NCI-H2196 treated with DMSO at 0.1 percent for 48 hours (cell line): ENCODE measurements around the gene NUCB2.
A peak's percentile ranks its signal among the peaks of the same experiment; 100 is the strongest.
"Not testable (repeated sequence)": the region's sequence is repeated elsewhere in the genome, so short reads cannot be mapped to it uniquely, and the experiment has no call there.

Experiments used
- DNase-seq: peaks from one replicate; lab custom pipeline; 2025; ENCODE audit not compliant: unreplicated experiment; lab: John Stamatoyannopoulos, UW

Gene NUCB2

GRCh38 chr11:17268500-17268899 lies 8.0 kb upstream of the NUCB2 start:
- DNase-seq, result not testable (repeated sequence)

GRCh38 chr11:17268902-17269301 lies 7.6 kb upstream of the NUCB2 start:
- no peak for DNase-seq

GRCh38 chr11:17272801-17273200 lies 3.7 kb upstream of the NUCB2 start:
- DNase-seq, result no peak

GRCh38 chr11:17273211-17273610 lies 3.3 kb upstream of the NUCB2 start:
- DNase-seq, result no peak

GRCh38 chr11:17273668-17274282 lies 2.8 kb upstream of the NUCB2 start:
- DNase-seq, result no peak

- DNase-seq, result no peak
Observed at GRCh38 chr11:17275400-17276235, 921 bp upstream of the NUCB2 start.

GRCh38 chr11:17277024-17277584 lies 565 bp downstream of the NUCB2 start:
- peak; percentile 36 for DNase-seq

GRCh38 chr11:17280494-17281127 lies 4.1 kb downstream of the NUCB2 start:
- DNase-seq, result no peak

GRCh38 chr11:17286332-17286731 lies 9.8 kb downstream of the NUCB2 start:
- DNase-seq, result no peak

GRCh38 chr11:17287058-17287457 lies 10.5 kb downstream of the NUCB2 start:
- no peak for DNase-seq

GRCh38 chr11:17291710-17292109 lies 15.2 kb downstream of the NUCB2 start:
- DNase-seq, result no peak

- DNase-seq, result no peak
Observed at GRCh38 chr11:17293311-17293710, 16.8 kb downstream of the NUCB2 start.

- DNase-seq, result no peak
Observed at GRCh38 chr11:17294033-17294432, 17.5 kb downstream of the NUCB2 start.

GRCh38 chr11:17296852-17297559 lies 20.5 kb downstream of the NUCB2 start:
- DNase-seq, result no peak

- DNase-seq, result no peak
Observed at GRCh38 chr11:17298302-17298701, 21.8 kb downstream of the NUCB2 start.

- DNase-seq, result no peak
Observed at GRCh38 chr11:17300372-17300771, 23.8 kb downstream of the NUCB2 start.

GRCh38 chr11:17313349-17314231 lies 37.1 kb downstream of the NUCB2 start:
- DNase-seq, result no peak

GRCh38 chr11:17314232-17314547 lies 37.7 kb downstream of the NUCB2 start:
- no peak for DNase-seq

- no peak for DNase-seq
Observed at GRCh38 chr11:17314904-17315426, 38.4 kb downstream of the NUCB2 start.

- DNase-seq, result peak; percentile 19
Observed at GRCh38 chr11:17328871-17329494, 52.4 kb downstream of the NUCB2 start.
